Neuronal stem cell (in vitro differentiated cells): ENCODE data around the gene COMMD10. TPM values are rescaled to one million over a fixed set of nuclear protein-coding genes. Genes with fewer than 3 reads are reported as not detected.

Source experiments
- small RNA-seq: library from polyadenylated mRNA; stranded (forward); fragments of <200 nt; extraction: miRNeasy Mini kit (QIAGEN cat#:217004); gene quantifications from one replicate; pipeline ENCODE3, GENCODE V24; 2013; ENCODE audit not compliant: insufficient read depth

The COMMD10 gene

Small RNA genes within 50 kb of the gene (small RNA-seq; reads per million reads assigned to genes)
- gene HMGN2P27 (not detected), gene RNU6-644P (not detected)
